ENCODE measurements around the gene ERVK3-1.

The ERVK3-1 gene

DNA sequence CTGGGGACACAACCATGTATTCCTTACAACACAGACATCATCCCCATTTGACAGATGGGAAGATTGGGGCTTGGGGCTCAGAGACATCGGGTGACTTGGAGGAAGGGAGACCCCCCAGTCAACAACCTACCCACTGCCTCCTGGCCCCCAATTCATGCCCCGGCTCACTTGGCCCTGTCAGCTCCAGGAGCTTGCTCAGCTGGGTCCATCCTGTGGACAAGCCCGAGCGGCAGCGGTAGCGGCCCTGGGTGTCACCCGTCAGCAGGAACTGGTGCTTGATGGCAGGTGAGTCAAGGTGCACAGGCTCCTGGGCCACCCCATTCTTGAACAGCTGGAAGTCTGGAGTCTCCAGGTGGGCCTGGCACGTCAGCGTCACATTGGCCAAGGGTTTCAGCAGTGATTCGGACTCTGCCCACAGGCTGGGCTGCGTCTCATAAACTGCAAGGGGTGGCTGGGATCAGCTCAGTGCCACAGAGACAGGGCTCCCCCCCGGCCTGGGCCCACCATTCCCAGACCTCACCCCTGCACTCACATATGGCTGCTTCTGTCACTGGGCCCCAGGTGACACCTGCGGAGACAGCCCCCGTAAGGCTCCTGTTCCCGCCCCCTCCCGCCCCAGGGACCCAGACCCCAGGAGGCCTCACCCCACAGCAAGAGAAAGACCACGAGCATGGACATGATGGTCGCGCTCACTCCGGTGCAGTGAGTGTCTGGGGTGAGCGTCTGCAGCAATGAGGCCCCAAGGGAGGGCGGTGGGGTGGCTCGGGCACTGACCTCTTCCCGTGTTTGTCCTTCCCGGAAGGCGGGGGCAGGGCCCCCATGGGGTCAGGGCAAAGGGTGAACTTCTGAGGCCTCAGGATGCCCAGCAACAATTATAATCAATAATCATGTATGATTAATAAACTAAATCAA lies 47.8 kb downstream of the ERVK3-1 start, which contains the start of gene A1BG:
Gene A1BG (minus strand): TSS at position 733 of the 912 bp plus-strand sequence. CDS start 55 bp downstream, at position 678.
- H3K27ac ChIP-seq: no peak within 1 kb of the TSS

DNA sequence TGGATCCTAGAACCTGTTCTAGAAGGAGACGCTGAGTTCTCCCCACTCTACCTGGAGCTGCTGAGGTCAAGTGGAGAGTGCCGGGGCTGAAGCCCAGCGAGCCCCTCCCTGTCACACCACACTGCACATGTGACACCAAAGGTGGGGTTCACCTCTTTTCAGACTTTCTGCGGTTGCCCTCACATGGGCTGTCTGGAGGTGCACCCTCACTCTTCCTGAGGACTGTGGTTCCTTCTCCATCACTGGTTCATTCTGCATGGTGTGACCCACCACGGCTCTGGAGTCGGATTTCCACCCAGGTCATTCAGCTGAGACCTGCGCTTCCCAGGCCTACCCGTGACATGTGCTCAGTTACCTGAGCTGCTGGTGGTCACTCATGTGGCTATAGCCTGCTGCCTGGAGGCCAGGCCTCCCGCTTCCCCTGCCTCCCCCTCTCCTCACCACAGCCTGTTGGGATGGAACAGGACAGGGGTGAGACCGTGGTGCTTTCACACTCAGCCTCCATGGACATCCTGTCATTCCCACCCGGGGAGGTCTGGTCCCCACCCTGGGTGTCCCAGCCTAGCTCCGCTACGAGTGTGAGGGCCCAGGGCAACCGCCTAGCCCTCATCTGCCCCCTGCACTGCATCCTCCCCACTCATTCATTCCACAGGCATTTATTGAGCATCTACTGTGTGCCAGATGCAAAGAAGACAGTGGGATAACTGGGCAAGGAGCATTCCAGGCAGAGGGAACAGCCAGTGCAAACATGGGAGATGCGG lies 48.7 kb downstream of the ERVK3-1 start:
- H3K27ac ChIP-seq: no peak overlapping the region
- TF ChIP-seq, protein P1, sequence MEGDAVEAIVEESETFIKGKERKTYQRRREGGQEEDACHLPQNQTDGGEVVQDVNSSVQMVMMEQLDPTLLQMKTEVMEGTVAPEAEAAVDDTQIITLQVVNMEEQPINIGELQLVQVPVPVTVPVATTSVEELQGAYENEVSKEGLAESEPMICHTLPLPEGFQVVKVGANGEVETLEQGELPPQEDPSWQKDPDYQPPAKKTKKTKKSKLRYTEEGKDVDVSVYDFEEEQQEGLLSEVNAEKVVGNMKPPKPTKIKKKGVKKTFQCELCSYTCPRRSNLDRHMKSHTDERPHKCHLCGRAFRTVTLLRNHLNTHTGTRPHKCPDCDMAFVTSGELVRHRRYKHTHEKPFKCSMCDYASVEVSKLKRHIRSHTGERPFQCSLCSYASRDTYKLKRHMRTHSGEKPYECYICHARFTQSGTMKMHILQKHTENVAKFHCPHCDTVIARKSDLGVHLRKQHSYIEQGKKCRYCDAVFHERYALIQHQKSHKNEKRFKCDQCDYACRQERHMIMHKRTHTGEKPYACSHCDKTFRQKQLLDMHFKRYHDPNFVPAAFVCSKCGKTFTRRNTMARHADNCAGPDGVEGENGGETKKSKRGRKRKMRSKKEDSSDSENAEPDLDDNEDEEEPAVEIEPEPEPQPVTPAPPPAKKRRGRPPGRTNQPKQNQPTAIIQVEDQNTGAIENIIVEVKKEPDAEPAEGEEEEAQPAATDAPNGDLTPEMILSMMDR (conservative IDR thresholded peaks at IDR 0.05): no peak

More for the DNA sequence above, 47.8 kb downstream of the ERVK3-1 start, which contains the start of gene A1BG:
- TF ChIP-seq, protein P1 (conservative IDR thresholded peaks at IDR 0.05): no peak

DNA sequence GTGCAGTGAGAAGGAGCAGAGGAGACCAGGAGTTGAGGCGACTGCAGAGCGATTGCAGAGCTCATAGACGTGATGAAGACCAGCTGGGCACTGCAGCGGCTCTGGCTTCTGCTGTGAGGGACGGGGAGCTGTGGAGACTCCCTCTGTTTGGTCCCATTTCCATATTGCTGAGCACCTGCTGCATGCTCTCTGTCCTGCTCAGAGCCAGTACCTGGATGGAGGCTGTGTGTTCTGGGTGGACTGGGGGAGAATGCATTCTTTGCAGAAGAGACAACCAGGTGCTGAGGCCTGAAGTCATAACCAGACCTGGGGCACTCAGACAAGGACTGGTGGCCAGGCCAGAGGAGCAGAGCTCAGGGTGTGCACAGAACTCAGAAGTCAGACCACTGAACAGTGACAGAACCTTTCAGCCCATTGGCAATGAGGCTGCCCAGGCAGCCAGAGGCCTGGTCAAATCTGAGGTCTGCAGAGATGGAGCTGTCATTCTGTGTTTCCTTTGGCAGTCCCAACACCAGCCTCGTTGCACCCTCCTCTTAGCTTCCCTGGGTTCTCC lies 49.4 kb downstream of the ERVK3-1 start:
- TF ChIP-seq, protein P1 (conservative IDR thresholded peaks at IDR 0.05): no peak

DNA sequence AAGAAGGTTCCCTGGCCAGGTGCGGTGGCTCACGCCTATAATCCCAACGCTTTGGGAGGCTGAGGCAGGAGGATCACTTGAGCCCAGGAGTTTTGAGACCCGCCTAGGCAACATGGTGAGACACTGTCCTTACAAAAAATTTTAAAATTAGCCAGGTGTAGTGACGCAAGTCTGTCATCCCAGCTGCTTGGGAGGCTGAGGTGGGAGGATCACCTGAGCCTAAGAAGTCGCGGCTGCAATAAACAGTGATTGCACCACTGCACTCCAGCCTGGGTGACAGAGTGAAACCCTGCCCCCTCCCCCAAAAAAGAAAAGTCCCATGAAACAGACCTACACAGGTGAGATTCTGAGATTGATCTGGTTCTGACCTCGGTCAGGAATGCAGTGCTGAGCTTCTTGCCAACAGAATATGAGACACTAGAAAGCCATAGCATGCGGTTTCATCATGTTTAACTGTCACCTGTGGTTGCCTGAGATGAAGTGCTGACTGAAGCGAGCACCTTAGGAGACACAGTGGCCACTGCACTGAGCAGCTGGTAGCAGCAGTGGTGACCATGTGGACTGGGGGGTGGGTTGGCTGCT lies 50.1 kb downstream of the ERVK3-1 start:
- no peak overlapping the region for H3K27ac ChIP-seq
- TF ChIP-seq, protein P1 (conservative IDR thresholded peaks at IDR 0.05): no peak

More for the DNA sequence above, 49.4 kb downstream of the ERVK3-1 start:
- no peak overlapping the region for H3K27ac ChIP-seq

DNA sequence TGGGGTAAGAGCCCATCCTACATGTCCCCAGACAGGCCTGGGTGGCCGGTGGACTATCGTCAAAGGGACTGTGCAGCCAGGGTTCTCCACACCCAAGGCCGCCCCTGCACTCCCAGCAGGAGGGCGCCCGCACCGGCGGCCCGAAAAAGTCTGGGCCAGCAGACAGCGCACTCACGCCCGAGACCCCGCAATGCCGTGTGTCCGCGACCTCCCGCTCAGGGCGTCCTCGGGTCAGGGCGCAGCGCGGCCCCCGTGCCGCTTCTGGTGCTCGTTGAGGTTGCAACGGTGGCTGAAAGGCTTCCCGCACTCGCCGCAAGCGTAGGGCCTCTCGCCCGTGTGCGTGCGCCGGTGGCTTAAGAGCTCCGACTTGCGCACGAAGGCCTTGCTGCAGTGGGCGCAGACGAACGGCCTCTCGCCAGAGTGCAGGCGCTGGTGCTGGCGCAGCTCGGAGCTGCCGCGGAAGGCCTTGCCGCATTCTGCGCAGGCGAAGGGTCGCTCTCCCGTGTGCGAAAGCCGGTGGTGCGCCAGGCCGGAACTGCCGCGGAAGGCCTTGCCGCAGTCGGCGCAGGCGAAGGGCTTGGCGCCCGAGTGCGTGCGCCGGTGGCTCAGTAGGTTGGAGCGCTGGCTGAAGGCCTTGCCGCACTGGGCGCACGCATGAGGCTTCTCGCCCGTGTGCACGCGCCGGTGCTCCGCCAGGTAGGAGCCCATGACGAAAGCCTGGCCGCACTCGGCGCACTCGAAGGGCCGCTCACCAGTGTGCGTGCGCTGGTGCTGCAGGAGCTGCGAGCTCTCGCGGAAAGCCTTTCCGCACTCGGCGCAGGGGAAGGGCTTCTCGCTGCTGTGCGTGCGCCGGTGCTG lies 51.0 kb downstream of the ERVK3-1 start:
- TF ChIP-seq, protein P1 (conservative IDR thresholded peaks at IDR 0.05): no peak
- no peak overlapping the region for H3K27ac ChIP-seq

DNA sequence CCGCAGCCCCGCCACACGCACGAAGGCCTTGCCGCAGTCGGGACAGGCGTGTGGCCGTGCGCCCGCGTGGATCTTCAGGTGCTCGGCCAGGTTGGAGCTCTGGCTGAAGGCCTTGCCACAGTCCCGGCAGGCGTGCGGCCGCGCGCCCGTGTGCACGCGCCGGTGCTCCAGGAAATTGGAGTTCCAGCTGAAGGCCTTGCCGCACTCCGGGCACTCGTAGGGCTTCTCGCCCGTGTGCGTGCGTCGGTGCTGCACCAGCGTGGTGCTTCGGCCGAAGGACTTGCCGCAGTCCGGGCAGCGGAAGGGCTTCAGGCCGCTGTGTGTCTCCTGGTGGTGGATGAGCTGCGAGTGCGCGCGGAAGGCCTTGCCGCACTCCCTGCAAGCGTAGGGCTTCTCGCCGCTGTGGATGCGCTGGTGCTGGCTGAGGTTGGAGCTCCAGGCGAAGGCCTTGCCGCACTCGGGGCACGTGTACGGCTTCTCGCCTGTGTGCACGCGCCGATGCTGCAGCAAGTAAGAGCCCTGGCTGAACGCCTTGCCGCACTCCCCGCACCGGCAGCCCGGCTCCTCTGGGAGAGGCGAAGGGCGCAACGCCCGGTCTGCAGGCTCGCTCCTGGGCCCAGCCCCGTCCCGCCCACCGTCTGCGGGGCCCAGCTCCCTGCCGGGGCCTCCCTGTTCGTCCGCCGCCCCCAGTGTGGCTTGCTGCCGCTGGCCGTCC lies 51.7 kb downstream of the ERVK3-1 start:
- TF ChIP-seq, protein P1 (conservative IDR thresholded peaks at IDR 0.05): no peak
- H3K27ac ChIP-seq: no peak overlapping the region
